Trophoblast cell (in vitro differentiated cells and primary cell): Measurements from ENCODE around the gene HS6ST1.

Source experiments
- DNase-seq, 2 donors: peaks; one replicate each; pipeline ENCODE4 v3.0.0-alpha.2; 2016
- H2AFZ ChIP-seq: 2 replicates; pipeline ENCODE4 v1.6.1; 2013; ENCODE audit warnings: low read length, moderate library complexity, mild to moderate bottlenecking; ENCODE audit not compliant: insufficient read depth, poor library complexity
- H2AK5ac ChIP-seq: 2 replicates; pipeline ENCODE4 v1.6.1; 2013; ENCODE audit warnings: mild to moderate bottlenecking, low read length
- H2BK120ac ChIP-seq: 2 replicates; pipeline ENCODE4 v1.6.1; 2013; ENCODE audit warnings: low read length, mild to moderate bottlenecking, moderate library complexity; ENCODE audit not compliant: insufficient read depth, poor library complexity
- H2BK12ac ChIP-seq: 2 replicates; pipeline ENCODE4 v1.6.1; 2013; ENCODE audit warnings: mild to moderate bottlenecking, low read length, moderate library complexity
- H2BK5ac ChIP-seq: 2 replicates; pipeline ENCODE4 v1.6.1; 2013; ENCODE audit warnings: low read length, low read depth, moderate library complexity, mild to moderate bottlenecking; ENCODE audit not compliant: poor library complexity
- H3K14ac ChIP-seq: 2 replicates; pipeline ENCODE4 v1.6.1; 2013; ENCODE audit warnings: mild to moderate bottlenecking, low read length
- H3K18ac ChIP-seq: 2 replicates; pipeline ENCODE4 v1.6.1; 2013; ENCODE audit warnings: mild to moderate bottlenecking, low read length
- H3K23ac ChIP-seq: 2 replicates; pipeline ENCODE4 v1.6.1; 2013; ENCODE audit warnings: low read length
- H3K27ac ChIP-seq: 2 replicates; pipeline ENCODE4 v1.5.1; 2013; ENCODE audit warnings: low read depth, mild to moderate bottlenecking, inconsistent platforms, low read length, moderate library complexity
- H3K27me3 ChIP-seq: 2 replicates; pipeline ENCODE4 v1.6.1; 2013; ENCODE audit warnings: inconsistent platforms, mild to moderate bottlenecking, low read length, moderate library complexity; ENCODE audit not compliant: insufficient read depth
- H3K36me3 ChIP-seq, 2 experiments: 1 replicate in 1 of 2; 2 replicates in 1 of 2; pipeline ENCODE4 v1.6.1; 2013; ENCODE audit warnings: low read length in 2 of 2, mild to moderate bottlenecking in 2 of 2, moderate library complexity in 1 of 2; ENCODE audit not compliant: insufficient read depth in 2 of 2, control insufficient read depth in 1 of 2
- H3K4ac ChIP-seq: 2 replicates; pipeline ENCODE4 v1.6.1; 2013; ENCODE audit warnings: low read depth, mild to moderate bottlenecking, low read length, moderate library complexity
- H3K4me1 ChIP-seq, 2 experiments: 1 replicate in 1 of 2; 2 replicates in 1 of 2; pipeline ENCODE4 v1.6.1; 2013; ENCODE audit warnings: low read length in 2 of 2, mild to moderate bottlenecking in 2 of 2, moderate library complexity in 1 of 2; ENCODE audit not compliant: insufficient read depth in 2 of 2, control insufficient read depth in 1 of 2
- H3K4me2 ChIP-seq: 2 replicates; pipeline ENCODE4 v1.6.1; 2013; ENCODE audit warnings: inconsistent platforms, mild to moderate bottlenecking, low read length, moderate library complexity
- H3K4me3 ChIP-seq: 2 replicates; pipeline ENCODE4 v1.5.1; 2013; ENCODE audit warnings: mild to moderate bottlenecking, low read depth, low read length, inconsistent platforms
- H3K79me1 ChIP-seq: one replicate; pipeline ENCODE4 v1.6.1; 2013; ENCODE audit warnings: low read length
- H3K79me2 ChIP-seq: 2 replicates; pipeline ENCODE4 v1.6.1; 2013; ENCODE audit warnings: low read length, mild to moderate bottlenecking; ENCODE audit not compliant: control insufficient read depth, insufficient read depth, poor library complexity
- H3K9ac ChIP-seq: 2 replicates; pipeline ENCODE4 v1.6.1; 2013; ENCODE audit warnings: mild to moderate bottlenecking, low read length
- H3K9me3 ChIP-seq: 2 replicates; pipeline ENCODE4 v1.6.1; 2013; ENCODE audit warnings: low read depth, mild to moderate bottlenecking, control low read depth, inconsistent platforms, low read length; ENCODE audit not compliant: insufficient read depth
- H4K12ac ChIP-seq: 2 replicates; pipeline ENCODE4 v1.6.1; 2013; ENCODE audit warnings: low read depth, mild to moderate bottlenecking, low read length, moderate library complexity
- H4K8ac ChIP-seq: 2 replicates; pipeline ENCODE4 v1.6.1; 2013; ENCODE audit warnings: low read depth, mild to moderate bottlenecking, low read length, moderate library complexity
- H4K91ac ChIP-seq: one replicate; pipeline ENCODE4 v1.6.1; 2013; ENCODE audit warnings: low read depth, mild to moderate bottlenecking, low read length, moderate library complexity
- WGBS: extraction: QIAGEN DNeasy Blood & Tissue Kit; methylation state at CpG from one replicate; pipeline ENCODE4 v1.1.7; 2013; ENCODE audit warnings: missing lambda C conversion rate; ENCODE audit not compliant: insufficient read length, insufficient coverage; ENCODE audit errors: extremely low coverage; 5-methylcytosine and 5-hydroxymethylcytosine counted together

The HS6ST1 gene

DNA sequence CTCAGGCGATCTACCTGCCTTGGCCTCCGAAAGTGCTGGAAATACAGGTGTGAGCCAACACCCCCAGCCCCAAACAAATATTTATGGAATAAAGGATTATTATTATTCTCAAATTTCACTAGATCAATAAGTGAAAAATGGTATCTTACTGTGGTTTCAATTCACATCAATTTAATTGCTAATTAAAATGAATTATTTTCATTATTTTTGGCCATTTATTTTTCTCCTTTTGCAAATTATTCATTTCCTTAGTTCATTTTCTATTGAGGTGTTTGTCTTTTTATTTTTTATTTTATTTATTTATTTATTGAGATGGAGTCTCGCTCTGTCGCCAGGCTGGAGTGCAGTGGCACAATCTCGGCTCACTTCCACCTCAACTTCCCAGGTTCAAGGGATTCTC, 11.9 kb upstream of the HS6ST1 start:
- Histone ChIP-seq H3K4me3 (no peak overlapping the region), H3K18ac (no peak overlapping the region), H3K9me3 (peaks cover 6% of the 10 kb centered on the region), H4K12ac (no peak overlapping the region), H3K23ac (no peak overlapping the region), H2BK5ac (no peak overlapping the region), H2AFZ (no peak overlapping the region), H2BK120ac (no peak overlapping the region), H4K8ac (no peak overlapping the region), H3K9ac (no peak overlapping the region), H3K36me3 (no peaks in the 10 kb centered on the region), H3K27me3 (no peaks in the 10 kb centered on the region), H3K4me2 (no peak overlapping the region), H3K27ac (no peak overlapping the region), H4K91ac (no peak overlapping the region), H3K79me2 (no peaks in the 10 kb centered on the region), H3K79me1 (no peaks in the 10 kb centered on the region), H2BK12ac (no peak overlapping the region), H2AK5ac (no peak overlapping the region), H3K4ac (no peak overlapping the region), H3K4me1 (no peaks in the 10 kb centered on the region), H3K14ac (no peak overlapping the region)
- WGBS, result no CpG with 5 or more reads among the region's 5 CpGs
- no peak for DNase-seq

DNA sequence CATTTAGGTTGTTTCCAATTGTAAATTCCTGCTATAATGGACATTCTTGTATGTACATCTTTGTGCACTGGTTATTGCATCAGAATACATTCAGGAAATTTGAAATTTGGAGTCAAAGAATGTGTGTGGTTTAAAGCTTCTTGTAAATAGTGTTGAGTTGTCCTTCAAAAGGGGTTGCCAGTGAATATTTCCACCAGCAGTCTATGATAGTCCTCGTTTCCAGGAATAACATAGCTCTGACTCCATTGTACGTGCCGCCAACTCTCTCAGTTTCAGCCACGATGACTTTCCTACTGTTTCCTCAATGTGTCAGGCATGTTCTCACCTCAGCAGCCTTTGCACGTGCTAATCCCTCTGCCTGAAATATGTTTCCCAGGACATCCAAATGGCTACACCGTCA, 10.9 kb upstream of the HS6ST1 start:
- H3K23ac ChIP-seq, result peak overlapping the region; percentile 80
- H2BK5ac ChIP-seq, result no peak overlapping the region
- no peak overlapping the region for H4K91ac ChIP-seq
- H3K9me3 ChIP-seq, result peaks cover 6% of the 10 kb centered on the region
- no peak overlapping the region for H2AK5ac ChIP-seq
- no CpG with 5 or more reads among the region's 6 CpGs for WGBS
- H3K4me2 ChIP-seq, result no peak overlapping the region
- H3K79me2 ChIP-seq, result no peaks in the 10 kb centered on the region
- H4K8ac ChIP-seq, result no peak overlapping the region
- H2BK12ac ChIP-seq, result no peak overlapping the region
- H3K27ac ChIP-seq, result no peak overlapping the region
- H3K18ac ChIP-seq, result no peak overlapping the region
- H2BK120ac ChIP-seq, result no peak overlapping the region
- no peak overlapping the region for H3K4ac ChIP-seq
- H3K36me3 ChIP-seq, result no peaks in the 10 kb centered on the region
- DNase-seq, result no peak
- H3K14ac ChIP-seq, result no peak overlapping the region
- H4K12ac ChIP-seq, result no peak overlapping the region
- no peaks in the 10 kb centered on the region for H3K4me1 ChIP-seq
- H2AFZ ChIP-seq, result no peak overlapping the region
- no peaks in the 10 kb centered on the region for H3K79me1 ChIP-seq
- no peaks in the 10 kb centered on the region for H3K27me3 ChIP-seq
- H3K9ac ChIP-seq, result peak overlapping the region; percentile 78
- H3K4me3 ChIP-seq, result no peak overlapping the region

DNA sequence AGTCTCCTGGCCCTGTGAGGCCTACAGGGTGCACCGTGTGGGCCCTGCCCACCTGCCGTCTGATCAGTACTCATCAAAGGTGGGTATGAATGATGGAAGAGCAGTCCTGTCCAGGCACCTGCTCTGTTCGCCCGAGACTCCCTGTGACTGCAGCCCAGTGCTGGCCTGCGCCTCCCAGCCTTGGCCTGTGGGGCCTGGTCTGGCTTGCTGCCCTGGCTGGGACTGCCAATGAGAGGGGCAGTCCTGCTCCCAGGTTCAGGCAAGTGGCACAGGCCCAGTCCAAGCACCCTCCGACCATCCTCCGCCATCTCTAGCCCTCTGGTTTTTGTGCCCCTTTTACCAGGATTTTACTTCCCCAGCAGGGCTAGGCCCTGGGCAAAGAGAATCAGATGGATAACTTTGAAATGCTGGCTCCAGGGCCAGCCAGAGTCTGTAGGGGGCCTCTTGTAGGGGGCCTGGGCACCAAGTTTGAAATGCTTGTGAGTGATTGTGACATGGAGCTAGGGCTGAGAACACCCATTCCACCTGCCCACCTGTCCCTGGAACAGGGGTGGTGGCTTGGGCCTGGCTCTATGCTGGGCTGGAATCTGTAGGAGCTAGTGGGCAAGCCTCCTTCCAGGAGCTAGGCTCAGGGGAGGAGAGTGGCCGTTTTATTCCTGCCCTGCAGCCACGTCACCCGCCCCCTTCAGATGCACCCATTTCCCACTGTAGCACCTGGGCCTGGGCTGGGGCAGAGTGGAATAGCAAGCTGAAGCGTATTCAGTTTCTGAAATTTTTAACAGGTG, 8.7 kb upstream of the HS6ST1 start:
- H3K14ac ChIP-seq, result peak overlapping the region; percentile 17
- no peak overlapping the region for H3K4ac ChIP-seq
- DNase-seq, result no peak
- H3K4me3 ChIP-seq, result peak overlapping the region; percentile 30
- no peaks in the 10 kb centered on the region for H3K36me3 ChIP-seq
- peaks cover 2% of the 10 kb centered on the region for H3K9me3 ChIP-seq
- no peak overlapping the region for H3K4me2 ChIP-seq
- no peak overlapping the region for H3K9ac ChIP-seq
- H3K27me3 ChIP-seq, result no peaks in the 10 kb centered on the region
- H2BK12ac ChIP-seq, result no peak overlapping the region
- H3K18ac ChIP-seq, result no peak overlapping the region
- H2AK5ac ChIP-seq, result no peak overlapping the region
- H2BK120ac ChIP-seq, result no peak overlapping the region
- H3K23ac ChIP-seq, result no peak overlapping the region
- H3K4me1 ChIP-seq, result peaks cover 4 to 8% of the 10 kb centered on the region in 2 experiments
- peaks cover under 1% of the 10 kb centered on the region for H3K79me2 ChIP-seq
- H4K12ac ChIP-seq, result no peak overlapping the region
- no peak overlapping the region for H4K91ac ChIP-seq
- no peak overlapping the region for H2BK5ac ChIP-seq
- no peak overlapping the region for H2AFZ ChIP-seq
- peaks cover 4% of the 10 kb centered on the region for H3K79me1 ChIP-seq
- H4K8ac ChIP-seq, result no peak overlapping the region
- H3K27ac ChIP-seq, result no peak overlapping the region
- no CpG with 5 or more reads among the region's 11 CpGs for WGBS

DNA sequence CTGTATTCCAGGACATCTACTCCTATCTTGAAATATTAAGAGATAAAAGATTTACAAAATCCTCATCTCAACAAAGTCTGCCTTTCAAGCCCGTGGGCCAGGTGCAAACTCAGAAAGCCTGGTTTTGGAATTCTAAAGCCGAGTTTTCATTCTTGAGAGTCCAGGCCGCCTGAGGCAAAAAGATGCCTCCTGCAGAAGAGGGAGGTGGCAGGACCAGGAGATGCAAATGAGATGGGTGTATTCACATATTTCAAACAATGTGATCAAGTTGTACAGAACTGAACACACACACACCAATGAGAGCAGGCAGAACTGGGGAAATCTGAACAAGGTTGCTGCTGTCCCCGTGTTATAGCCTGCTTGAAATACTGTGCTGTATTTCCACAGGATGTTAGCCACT, 7.7 kb upstream of the HS6ST1 start:
- H3K14ac ChIP-seq, result no peak overlapping the region
- peak; percentile 63 to 83 for DNase-seq
- H3K9me3 ChIP-seq, result peaks cover 2% of the 10 kb centered on the region
- H3K27ac ChIP-seq, result no peak overlapping the region
- H2AK5ac ChIP-seq, result no peak overlapping the region
- H3K79me2 ChIP-seq, result peaks cover 5% of the 10 kb centered on the region
- no peak overlapping the region for H4K12ac ChIP-seq
- H3K4me1 ChIP-seq, result peaks cover 4 to 12% of the 10 kb centered on the region in 2 experiments
- H3K79me1 ChIP-seq, result peaks cover 9% of the 10 kb centered on the region
- H2AFZ ChIP-seq, result no peak overlapping the region
- no peak overlapping the region for H2BK5ac ChIP-seq
- H3K9ac ChIP-seq, result no peak overlapping the region
- no peak overlapping the region for H3K4me3 ChIP-seq
- no CpG with 5 or more reads among the region's 4 CpGs for WGBS
- no peak overlapping the region for H3K18ac ChIP-seq
- no peak overlapping the region for H2BK12ac ChIP-seq
- H3K23ac ChIP-seq, result no peak overlapping the region
- H3K4me2 ChIP-seq, result no peak overlapping the region
- no peak overlapping the region for H4K91ac ChIP-seq
- H2BK120ac ChIP-seq, result no peak overlapping the region
- no peak overlapping the region for H3K4ac ChIP-seq
- no peak overlapping the region for H4K8ac ChIP-seq
- H3K36me3 ChIP-seq, result no peaks in the 10 kb centered on the region
- H3K27me3 ChIP-seq, result no peaks in the 10 kb centered on the region
